ENCODE data around the gene SMIM13.

The SMIM13 gene

DNA sequence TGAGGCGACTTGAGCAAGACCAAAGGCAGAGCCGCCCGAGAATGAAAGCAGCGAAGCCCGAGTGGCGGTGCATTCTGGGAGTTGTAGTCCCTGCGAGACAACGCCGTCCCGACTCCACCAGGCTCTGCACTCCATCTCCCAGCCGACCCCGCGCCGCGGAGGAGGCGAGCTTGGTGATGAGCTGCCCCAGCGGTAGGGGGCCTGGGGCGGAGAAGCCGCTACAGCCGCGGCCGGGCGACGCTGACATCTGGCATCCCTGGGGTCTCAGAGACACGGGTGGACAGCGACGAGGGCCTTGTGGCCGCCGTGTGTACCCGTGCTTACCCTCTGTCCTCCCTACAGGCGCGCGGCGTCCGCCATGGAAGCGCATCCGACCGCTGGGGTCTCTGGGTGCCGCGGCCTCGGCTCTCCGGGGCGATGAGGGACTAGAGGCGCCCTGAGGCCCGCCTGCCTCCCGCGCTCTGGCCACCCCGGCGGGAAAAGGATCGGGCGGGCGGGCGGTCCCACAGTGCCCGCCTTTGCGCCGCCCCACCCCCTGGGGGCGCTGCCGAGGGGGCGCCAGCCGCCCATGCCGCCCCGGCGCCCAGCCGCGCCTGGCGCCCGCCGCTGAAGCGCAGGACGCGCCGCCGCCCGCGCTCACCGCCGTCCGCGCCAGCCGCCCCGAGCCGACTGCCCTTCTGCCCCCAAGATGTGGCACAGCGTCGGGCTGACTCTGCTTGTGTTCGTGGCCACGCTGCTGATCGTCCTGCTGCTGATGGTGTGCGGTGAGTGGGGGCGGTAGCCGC is at the start of gene SMIM13:
Gene SMIM13 (plus strand): TSS at position 209 of the 785 bp plus-strand sequence. CDS start 480 bp downstream, at position 689.
- DNase-seq = peak; percentile 97

DNA sequence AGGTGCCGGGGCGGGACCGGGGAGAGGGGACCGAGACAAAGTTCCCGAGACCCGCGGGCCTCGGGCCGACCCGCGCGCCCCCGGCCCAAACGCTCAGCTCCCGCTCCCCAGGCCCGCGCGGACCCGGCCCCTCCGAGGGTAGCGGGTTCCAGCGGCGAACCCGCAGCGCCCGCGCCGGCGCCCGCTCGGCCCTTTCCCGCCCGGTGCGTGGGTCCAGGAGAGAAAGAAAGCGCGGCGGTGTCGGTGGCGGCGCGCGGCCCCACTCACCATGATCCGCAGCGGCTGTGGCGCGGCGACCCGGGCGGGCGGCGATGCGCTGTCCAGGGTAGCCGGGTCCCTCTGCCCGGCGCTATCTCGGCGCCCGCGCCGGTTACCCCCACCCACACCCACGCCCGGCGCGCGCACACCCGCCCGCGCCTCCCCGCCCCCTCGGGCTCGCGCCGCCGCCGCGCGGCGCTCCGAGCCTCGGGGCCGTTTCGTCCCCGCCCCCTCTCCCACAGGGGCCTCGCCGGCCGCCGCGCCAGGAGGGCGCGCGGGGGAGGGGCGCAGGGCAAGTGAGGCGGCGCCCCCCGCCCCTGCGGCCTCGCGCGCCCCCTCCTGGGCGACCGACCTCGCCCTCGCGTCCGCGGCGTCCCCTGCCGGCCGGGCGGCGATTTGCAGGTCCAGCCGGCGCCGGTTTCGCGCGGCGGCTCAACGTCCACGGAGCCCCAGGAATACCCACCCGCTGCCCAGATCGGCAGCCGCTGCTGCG is 49.5 kb upstream of the SMIM13 start, which contains the start of gene ELOVL2:
Gene ELOVL2 (minus strand): TSS at position 345 of the 751 bp plus-strand sequence. CDS start 75 bp downstream, at position 270.
- DNase-seq = no peak

DNA sequence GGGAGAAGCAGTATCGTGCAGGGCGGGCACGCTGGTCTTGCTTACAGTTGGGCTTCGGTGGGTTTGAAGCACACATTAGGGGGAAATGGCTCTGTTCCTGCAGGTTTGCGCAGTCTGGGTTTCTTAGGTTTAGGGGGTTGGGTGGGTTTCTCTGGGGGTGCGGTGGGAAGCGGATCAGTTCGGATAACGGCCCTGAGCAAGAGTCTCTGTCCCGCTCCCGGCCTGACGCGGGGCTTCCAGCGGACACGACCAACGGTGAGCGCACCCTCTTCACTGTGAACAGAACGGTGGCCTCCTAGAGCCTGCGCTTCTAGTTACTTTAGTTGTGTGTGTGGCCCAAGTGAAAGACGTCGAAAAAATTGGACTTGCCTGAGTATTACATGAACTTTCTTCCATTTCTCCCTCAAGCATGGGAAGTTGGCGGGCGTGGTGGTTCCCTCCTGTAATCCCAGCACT is 48.9 kb upstream of the SMIM13 start:
- no peak for DNase-seq

DNA sequence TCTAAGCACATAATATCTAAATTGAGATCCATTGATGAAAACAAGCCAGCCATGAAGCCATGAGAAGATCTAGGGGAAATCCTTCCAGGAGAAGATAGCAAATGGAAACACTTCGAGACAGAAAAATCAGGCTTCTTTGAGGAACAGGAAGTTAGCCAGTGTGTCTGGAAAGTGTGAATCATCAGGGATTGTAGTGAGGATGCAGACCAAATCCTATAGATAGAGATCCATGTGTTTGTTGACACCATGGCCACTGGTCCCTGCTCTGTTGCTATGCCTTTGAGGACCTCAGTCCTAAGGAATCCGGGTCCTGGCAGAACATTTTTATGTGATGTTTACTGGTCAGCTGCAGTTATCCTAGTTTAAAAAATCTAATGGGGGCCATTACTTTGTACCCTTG is 42.9 kb upstream of the SMIM13 start:
- peak; percentile 41 for DNase-seq

DNA sequence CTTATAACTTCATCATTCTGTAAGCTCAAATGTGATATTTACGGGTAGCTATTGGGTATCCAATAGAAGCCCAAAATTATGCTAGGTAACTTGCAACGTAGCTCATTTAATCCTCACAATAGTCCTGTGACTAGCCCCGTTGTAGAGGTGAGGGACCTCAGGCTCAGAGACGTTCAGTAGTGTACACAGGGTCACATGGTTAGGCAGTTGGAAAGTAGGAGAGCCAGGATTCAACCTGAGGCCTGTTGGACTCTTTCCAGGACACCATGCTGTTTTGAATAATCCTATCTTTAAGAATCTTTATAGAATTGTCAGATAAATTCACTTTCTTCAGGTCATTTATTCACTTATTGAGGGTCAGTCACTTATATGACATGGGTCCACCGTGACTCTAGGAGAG is 40.3 kb upstream of the SMIM13 start:
- no peak for DNase-seq

GRCh38 chr6:11054722-11055121 is 38.9 kb upstream of the SMIM13 start:
- DNase-seq = no peak

DNA sequence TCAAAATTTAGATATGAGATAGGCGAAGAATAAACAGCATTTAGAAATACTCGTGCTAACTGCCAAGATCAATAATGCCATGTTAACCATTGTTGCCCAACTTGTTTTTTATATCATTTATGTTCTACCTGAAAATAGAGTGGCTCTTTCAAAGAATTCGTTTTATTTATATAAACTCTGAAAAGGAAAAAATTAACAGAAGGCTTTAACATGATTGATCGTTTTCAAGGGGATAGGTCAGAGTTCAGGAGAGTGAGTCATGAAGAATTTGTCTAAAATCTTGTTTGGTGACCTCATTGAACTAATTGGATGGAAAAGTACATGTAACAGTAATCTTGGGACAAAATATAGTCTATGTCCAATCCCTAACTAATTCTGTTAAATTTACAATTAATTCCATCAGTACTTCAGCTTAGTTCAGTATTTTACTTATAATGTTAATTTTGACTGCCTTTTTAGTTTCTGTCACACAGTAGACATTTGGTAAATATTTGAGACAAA is 38.5 kb upstream of the SMIM13 start:
- no peak for DNase-seq

DNA sequence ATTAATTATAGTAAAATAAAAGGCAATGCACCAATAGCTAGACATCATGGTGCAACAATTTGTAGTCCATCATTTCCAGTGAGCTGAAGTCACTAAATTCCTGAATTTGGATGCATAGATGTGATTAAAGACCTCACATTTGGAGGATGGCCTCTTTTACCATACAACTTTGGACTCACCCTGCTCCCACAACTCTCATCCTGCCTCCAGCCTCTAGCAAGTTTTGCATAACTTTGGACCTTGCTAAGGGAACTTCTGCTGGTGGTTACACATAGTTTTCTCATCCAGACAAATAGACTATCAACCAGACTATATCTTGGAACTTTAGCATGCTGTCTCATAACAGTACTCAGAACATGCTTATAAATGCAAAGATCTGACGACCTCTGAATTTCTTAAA is 36.8 kb upstream of the SMIM13 start:
- DNase-seq = no peak

DNA sequence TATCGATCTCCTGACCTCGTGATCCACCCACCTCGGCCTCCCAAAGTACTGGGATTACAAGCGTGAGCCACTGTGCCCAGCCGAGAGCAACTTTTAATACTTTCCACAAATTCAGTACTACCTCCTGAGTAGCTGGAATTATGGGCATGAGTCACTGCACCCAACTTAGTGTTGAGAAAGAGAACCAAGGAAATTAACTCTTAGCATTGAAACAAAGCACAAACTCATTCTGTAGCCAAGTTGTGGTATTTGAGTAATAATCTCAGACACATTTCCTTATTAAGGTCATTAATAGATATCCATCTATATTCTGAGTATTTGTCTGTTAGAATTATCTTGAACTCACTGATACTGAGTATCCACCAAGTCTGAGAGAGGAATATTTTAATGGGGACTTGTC is 35.2 kb upstream of the SMIM13 start:
- no peak for DNase-seq

DNA sequence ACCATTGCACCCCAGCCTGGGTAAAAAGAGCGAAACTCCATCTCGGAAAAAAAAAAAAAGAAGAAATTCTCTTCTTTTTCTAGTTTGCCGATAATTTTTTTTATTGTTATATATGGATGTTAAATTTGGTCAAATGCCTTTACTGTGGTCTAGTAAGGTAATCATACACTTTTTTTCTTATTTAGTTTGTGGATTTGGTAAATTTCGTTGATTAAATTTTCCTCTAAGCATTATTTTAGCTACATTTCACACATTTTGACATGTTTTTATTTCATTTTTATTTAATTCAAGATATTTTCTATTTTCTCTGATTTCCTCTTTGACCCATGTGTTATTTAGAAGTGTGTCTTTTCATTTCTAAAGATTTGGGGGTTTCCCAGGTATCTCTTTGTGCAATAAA is 31.6 kb upstream of the SMIM13 start:
- no peak for DNase-seq

- no peak for DNase-seq
These were observed 30.9 kb upstream of the SMIM13 start for GRCh38 chr6:11062715-11063114.

DNA sequence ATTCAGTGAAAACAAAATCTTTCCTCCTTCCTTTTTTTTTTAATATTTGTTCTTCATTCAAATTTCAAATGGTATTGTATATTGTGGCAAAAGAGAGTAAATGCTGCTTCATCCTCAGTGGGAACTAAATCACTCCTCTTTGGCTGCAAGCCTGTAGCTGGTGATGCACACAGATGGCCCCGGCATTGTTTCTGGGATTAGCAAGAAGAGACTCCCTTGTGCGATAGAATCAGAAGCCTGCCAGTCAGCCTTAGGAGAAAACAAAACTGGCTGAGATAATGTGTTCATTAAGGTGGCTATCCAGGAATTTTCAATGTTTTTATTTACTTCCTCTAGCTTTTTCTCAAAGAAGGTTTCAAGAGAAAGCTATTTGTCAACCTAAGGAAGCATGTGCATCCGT is 28.8 kb upstream of the SMIM13 start:
- DNase-seq = no peak

DNA sequence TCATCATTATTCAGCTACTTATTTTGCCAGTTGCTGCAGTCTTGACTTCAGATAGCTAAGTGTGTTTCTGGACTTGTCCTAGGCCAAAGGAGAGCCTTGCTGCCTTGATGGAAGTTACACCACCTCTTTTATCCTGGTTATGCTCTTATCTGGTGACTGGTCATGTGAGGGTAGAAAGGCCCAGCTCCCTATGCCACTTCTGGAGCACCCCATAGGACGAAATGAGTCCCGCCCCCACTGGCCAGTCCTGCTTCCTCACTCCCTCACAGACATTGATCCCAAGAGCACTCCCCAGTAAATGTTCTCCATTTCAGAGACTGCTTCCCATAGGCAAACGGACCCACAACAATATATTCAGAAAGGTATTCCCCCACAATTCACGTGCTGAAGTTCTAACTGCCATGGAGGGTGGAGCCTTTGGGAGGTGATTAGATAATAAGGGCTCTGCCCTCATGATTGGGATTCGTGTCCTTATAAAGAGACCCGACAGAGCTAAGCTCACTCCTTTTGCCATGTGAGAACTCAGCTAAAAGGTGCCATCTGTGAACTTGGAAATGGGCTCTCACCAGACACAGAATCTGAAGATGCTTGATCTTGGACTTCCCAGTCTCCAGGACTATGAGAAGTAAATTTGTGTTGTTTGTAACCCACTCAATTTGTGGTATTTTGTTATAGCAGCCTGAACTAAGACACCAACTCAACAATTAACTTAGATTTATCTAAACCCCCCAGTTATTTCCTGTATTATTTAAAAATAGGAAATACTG is 28.0 kb upstream of the SMIM13 start:
- no peak for DNase-seq

DNA sequence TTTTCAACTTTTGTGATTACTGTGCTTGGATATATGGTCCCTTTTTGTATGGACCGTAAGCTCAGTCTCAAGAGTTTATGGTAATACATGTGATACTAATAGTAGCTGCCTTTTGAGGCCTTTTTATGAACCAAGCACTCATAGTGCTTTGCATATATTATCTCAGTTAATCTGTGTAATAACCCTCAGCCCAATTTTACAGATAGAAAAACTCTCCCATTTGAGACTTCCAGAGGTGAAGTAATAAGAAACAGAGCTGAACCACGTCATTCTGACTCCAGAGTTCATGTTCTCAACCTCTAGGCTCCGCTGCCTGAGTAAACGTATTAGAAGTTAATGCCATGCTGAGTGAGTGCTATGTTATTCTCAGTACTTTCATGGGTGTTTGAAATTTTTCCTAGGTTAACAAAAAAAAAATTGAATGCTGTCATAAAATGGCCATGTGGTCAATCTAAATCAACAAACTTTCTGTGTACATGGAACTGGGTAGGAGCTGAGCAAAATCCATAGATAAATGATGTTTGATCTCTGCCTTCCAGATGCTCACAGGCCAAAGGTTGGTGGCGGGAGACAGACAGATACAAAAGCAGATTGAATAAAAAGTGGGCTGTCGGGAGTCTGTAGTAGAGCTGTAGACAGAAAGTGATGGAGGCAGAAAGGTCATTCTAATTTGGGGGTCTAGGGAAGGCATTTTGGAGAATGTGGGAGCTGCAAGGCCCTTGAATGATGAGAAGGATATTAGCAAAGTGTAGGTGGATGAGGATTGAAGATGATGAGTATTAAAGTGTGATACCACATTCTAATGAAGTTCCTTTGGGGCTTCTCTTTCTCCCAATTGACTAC is 26.9 kb upstream of the SMIM13 start:
- DNase-seq = no peak

- DNase-seq = no peak
These were observed 26.3 kb upstream of the SMIM13 start for GRCh38 chr6:11067348-11067747.

- DNase-seq = no peak
These were observed 23.9 kb upstream of the SMIM13 start for GRCh38 chr6:11069760-11070159.

GRCh38 chr6:11072101-11072500 is 21.5 kb upstream of the SMIM13 start:
- DNase-seq = no peak

- DNase-seq = no peak
These were observed 17.1 kb upstream of the SMIM13 start for GRCh38 chr6:11076540-11076939.

- DNase-seq = no peak
These were observed 15.4 kb upstream of the SMIM13 start for GRCh38 chr6:11078266-11078665.

DNA sequence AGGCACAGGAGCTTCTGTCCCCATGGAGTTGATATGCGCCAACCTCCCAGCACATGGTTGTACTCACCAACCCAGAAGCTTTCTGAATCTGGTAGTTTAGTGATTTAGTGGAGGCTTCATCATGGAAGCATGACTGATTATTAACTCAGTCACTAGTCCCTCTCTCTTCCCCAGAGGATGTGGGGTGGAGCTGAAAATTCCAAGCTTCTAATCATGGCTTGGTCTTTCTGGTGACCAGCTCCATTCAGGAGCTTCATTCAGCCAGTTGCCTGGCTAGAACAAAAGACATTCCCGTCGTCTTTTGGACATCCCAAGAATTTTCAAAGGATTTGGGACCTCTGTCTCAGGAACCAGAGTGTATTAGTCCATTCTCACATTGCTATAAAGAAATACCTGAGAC is 13.3 kb upstream of the SMIM13 start:
- no peak for DNase-seq

DNA sequence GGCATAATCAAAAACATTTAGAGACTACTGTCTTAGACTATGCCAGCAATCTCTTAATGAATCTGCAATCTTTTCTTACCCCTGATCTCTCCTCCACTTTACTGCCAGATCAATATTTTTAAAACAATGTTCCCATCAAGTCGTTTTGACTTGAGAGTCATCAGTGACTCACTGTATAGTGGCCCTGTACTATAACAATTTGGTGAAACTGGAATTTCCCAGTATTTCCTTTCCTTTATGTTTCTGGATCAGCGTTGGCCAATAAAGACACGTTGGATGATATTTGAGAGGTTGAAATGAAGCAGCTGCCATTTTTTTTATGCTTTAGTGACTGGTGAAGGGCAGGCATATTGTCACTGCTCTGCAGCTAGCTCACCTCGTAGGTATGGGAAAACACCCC is 10.1 kb upstream of the SMIM13 start:
- DNase-seq = no peak

DNA sequence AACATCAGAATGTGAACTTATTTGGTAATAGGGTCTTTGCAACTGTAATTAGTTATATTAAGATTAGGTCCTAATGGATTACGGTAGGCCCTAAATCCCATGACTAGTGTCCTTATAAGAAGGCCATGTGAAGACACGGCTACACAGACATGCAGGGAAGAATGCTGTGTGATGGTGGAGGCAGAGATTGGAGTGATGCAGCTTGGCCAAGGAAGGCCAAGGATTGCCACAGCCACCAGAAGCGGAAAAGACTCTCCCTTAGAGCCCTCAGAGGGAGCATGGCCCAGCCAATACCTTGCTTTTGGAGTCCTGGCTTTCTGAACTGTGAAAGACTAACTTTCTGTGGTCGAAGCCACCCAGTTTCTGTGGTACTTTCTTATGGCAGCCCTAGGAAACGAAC is 9.7 kb upstream of the SMIM13 start:
- no peak for DNase-seq

All from NCI-H226 (cell line).